Measurements from ENCODE around the gene PRRX2.

PRRX2 gene

GRCh38 chr9:129665389-129665775 is at the start of gene PRRX2:
Gene PRRX2 (plus strand): TSS chr9:129665647. CDS start chr9:129665868, 221 bp downstream.
- no peak for DNase-seq (ENCODE audit: low spot score)

- no peak for DNase-seq (ENCODE audit: low spot score)
Measured at GRCh38 chr9:129617167-129617566, 48.3 kb upstream of the PRRX2 start.

GRCh38 chr9:129619787-129620668 is 45.4 kb upstream of the PRRX2 start:
- no peak for DNase-seq (ENCODE audit: low spot score)

- no peak for DNase-seq (ENCODE audit: low spot score)
Measured at GRCh38 chr9:129620669-129621295, 44.7 kb upstream of the PRRX2 start, which contains the start of gene C9orf50. Gene C9orf50 (minus strand): TSS chr9:129621101. CDS start chr9:129620574, 527 bp downstream.

GRCh38 chr9:129623331-129623730 is 42.1 kb upstream of the PRRX2 start:
- no peak for DNase-seq (ENCODE audit: low spot score)

GRCh38 chr9:129624168-129624759 is 41.2 kb upstream of the PRRX2 start:
- DNase-seq (ENCODE audit: low spot score): no peak

GRCh38 chr9:129624947-129625346 is 40.5 kb upstream of the PRRX2 start:
- DNase-seq (ENCODE audit: low spot score): no peak

GRCh38 chr9:129626079-129626624 is 39.3 kb upstream of the PRRX2 start, which contains the start of gene NTMT1:
Gene NTMT1 (plus strand): TSS chr9:129626163. CDS start chr9:129632704, 6,541 bp downstream.
- peak; percentile 81 for DNase-seq (ENCODE audit: low spot score)

- no peak for DNase-seq (ENCODE audit: low spot score)
Measured at GRCh38 chr9:129626625-129627284, 38.7 kb upstream of the PRRX2 start.

- no peak for DNase-seq (ENCODE audit: low spot score)
Measured at GRCh38 chr9:129627556-129628440, 37.6 kb upstream of the PRRX2 start.

GRCh38 chr9:129628709-129629108 is 36.7 kb upstream of the PRRX2 start:
- DNase-seq (ENCODE audit: low spot score): no peak

- DNase-seq (ENCODE audit: low spot score): no peak
Measured at GRCh38 chr9:129629251-129629820, 36.1 kb upstream of the PRRX2 start.

- DNase-seq (ENCODE audit: low spot score): peak; percentile 75
Measured at GRCh38 chr9:129630967-129631673, 34.3 kb upstream of the PRRX2 start.

- DNase-seq (ENCODE audit: low spot score): no peak
Measured at GRCh38 chr9:129631674-129632129, 33.7 kb upstream of the PRRX2 start.

GRCh38 chr9:129632460-129632859 is 33.0 kb upstream of the PRRX2 start:
- DNase-seq (ENCODE audit: low spot score): no peak

GRCh38 chr9:129633207-129633606 is 32.2 kb upstream of the PRRX2 start:
- DNase-seq (ENCODE audit: low spot score): no peak

GRCh38 chr9:129633848-129634247 is 31.6 kb upstream of the PRRX2 start:
- no peak for DNase-seq (ENCODE audit: low spot score)

GRCh38 chr9:129635099-129636065 is 30.1 kb upstream of the PRRX2 start:
- DNase-seq (ENCODE audit: low spot score): no peak

All from pons (tissue), 1 donor.